ENCODE results near the gene SMOC2. TPM values are rescaled to one million over a fixed set of nuclear protein-coding genes. Genes with fewer than 3 reads are reported as not detected.

Gene SMOC2
- total and polyA plus RNA-seq, 2 of the 4 experiments (the other 2 are of a cell fraction), result not detected

- no peak overlapping the region for H2AFZ ChIP-seq (replicated peaks; ENCODE audit: low read length, poor library complexity)
- no peak overlapping the region for H3K14ac ChIP-seq (replicated peaks; ENCODE audit: low read depth, low read length)
- no peak overlapping the region for H4K8ac ChIP-seq (ENCODE audit: low read depth in 2 of 2, low read length in 2 of 2)
- dilution Hi-C loops (cut with HindIII; ENCODE audit: low sequenced_read_pairs, unreplicated experiment) (no loop called here), intact Hi-C loops (cut with micrococcal nuclease) (no loop called here), in situ Hi-C loops (cut with MboI; ENCODE audit: low sequenced_read_pairs) (no loop called here)
- no peak overlapping the region for H3K27ac ChIP-seq (ENCODE audit: insufficient read depth, low read length)
- no peaks in the 10 kb centered on the region for H4K20me1 ChIP-seq (ENCODE audit: insufficient read depth, low read length)
- no peak overlapping the region for H2BK15ac ChIP-seq (ENCODE audit: low read depth, low read length)
- DNase-seq (no peak), ATAC-seq (ENCODE audit: low read depth) (no peak)
- CTCF ChIA-PET, result no interaction called here
- no peaks in the 10 kb centered on the region for H3K79me1 ChIP-seq (ENCODE audit: low read depth in 1 of 2, low read length in 2 of 2)
- H4K5ac ChIP-seq (ENCODE audit: low read depth, low read length), result no peak overlapping the region
- H3K4me1 ChIP-seq (ENCODE audit: control insufficient read depth, insufficient read depth, low read length), result no peaks in the 10 kb centered on the region
- no peak overlapping the region for H3K4me3 ChIP-seq (ENCODE audit: insufficient read depth, low read depth, low read length)
- no peak overlapping the region for H3K18ac ChIP-seq (ENCODE audit: low read depth, low read length)
- H2AK9ac ChIP-seq (replicated peaks; ENCODE audit: low read depth, low read length, poor library complexity), result no peak overlapping the region
- POLR2A ChIA-PET (ENCODE audit: unreplicated experiment), result no interaction called here
- no peak overlapping the region for H4K91ac ChIP-seq (ENCODE audit: insufficient read depth, low read depth, low read length)
- H3K9ac ChIP-seq (ENCODE audit: low read depth, low read length), result no peak overlapping the region
- H3K23ac ChIP-seq (ENCODE audit: low read depth, low read length), result no peak overlapping the region
- H3K27me3 ChIP-seq (ENCODE audit: control insufficient read depth, insufficient read depth, low read length), result no peaks in the 10 kb centered on the region
- WGBS, 2 experiments (ENCODE audit: extremely low coverage in 2 of 2, insufficient read length in 1 of 2), result 0% methylated on average over 26 of the region's 87 CpGs; no CpG with 5 or more reads in 1 of the 2 experiments
- H3K9me1 ChIP-seq (ENCODE audit: insufficient read depth, low read length), result no peaks in the 10 kb centered on the region
- no peak for TF ChIP-seq CTCF (conservative IDR thresholded peaks at IDR 0.05; ENCODE audit: low read depth, low read length)
- TF ChIP-seq RCOR1 (IDR thresholded peaks at IDR 0.05; ENCODE audit: insufficient replicate concordance, low read length), result no peak
- no peak for TF ChIP-seq USF2 (IDR thresholded peaks at IDR 0.05; ENCODE audit: low read depth, low read length)
- no peak for TF ChIP-seq RFX5 (IDR thresholded peaks at IDR 0.05; ENCODE audit: low read depth, low read length)
- TF ChIP-seq CEBPB (IDR thresholded peaks at IDR 0.05; ENCODE audit: low read depth, low read length), result no peak
- no peak for TF ChIP-seq BHLHE40 (IDR thresholded peaks at IDR 0.05; ENCODE audit: low read depth, low read length)
- no peak for TF ChIP-seq FOS (IDR thresholded peaks at IDR 0.05; ENCODE audit: low read depth, low read length)
- TF ChIP-seq RAD21 (IDR thresholded peaks at IDR 0.05; ENCODE audit: low read length), result no peak
- H2BK5ac ChIP-seq (ENCODE audit: low read depth, low read length, poor library complexity, severe bottlenecking), result no peak overlapping the region
- no peak overlapping the region for H2BK120ac ChIP-seq (ENCODE audit: low read depth, low read length)
- no peak overlapping the region for H3K56ac ChIP-seq (ENCODE audit: extremely low read depth, insufficient read depth, low read length)
- peaks cover 12% of the 10 kb centered on the region for H3K9me3 ChIP-seq (ENCODE audit: control insufficient read depth, insufficient read depth, low read length)
- H3K4ac ChIP-seq (ENCODE audit: low read depth, low read length), result no peak overlapping the region
- no peak overlapping the region for H3K4me2 ChIP-seq (ENCODE audit: low read depth, low read length)
- no peak overlapping the region for H2BK20ac ChIP-seq (ENCODE audit: low read depth, low read length)
- H2AK5ac ChIP-seq (ENCODE audit: low read depth, low read length), result no peak overlapping the region
- BruUV-seq (replicated peaks), result no TSS peak
- H3K36me3 ChIP-seq (ENCODE audit: control insufficient read depth, insufficient read depth, low read length), result no peaks in the 10 kb centered on the region
Measured at GRCh38 chr6:168441434-168442391, 729 bp downstream of the SMOC2 start.

Measured in IMR-90 (cell line).